ENCODE measurements around the gene PHYHD1. TPM values are rescaled to one million over a fixed set of nuclear protein-coding genes. Genes with fewer than 3 reads are reported as not detected.

The PHYHD1 gene
- total and polyA plus RNA-seq, 2 of the 4 experiments (the other 2 are of a cell fraction): 2.2 to 8.4 TPM

GRCh38 chr9:128901379-128901778 is 19.4 kb upstream of the PHYHD1 start:
- no peak for DNase-seq
- Histone ChIP-seq H3K27ac (ENCODE audit: insufficient read depth, low read length) (no peak overlapping the region), H3K27me3 (ENCODE audit: control insufficient read depth, insufficient read depth, low read length) (no peaks in the 10 kb centered on the region), H3K9me3 (ENCODE audit: control insufficient read depth, insufficient read depth, low read length) (no peaks in the 10 kb centered on the region), H3K4me1 (ENCODE audit: control insufficient read depth, insufficient read depth, low read length) (peaks cover 4% of the 10 kb centered on the region), H3K4me2 (ENCODE audit: low read depth, low read length) (no peak overlapping the region), H3K18ac (ENCODE audit: low read depth, low read length) (no peak overlapping the region), H3K9ac (ENCODE audit: low read depth, low read length) (no peak overlapping the region), H4K20me1 (ENCODE audit: insufficient read depth, low read length) (peaks cover 16% of the 10 kb centered on the region), H4K91ac (ENCODE audit: insufficient read depth, low read depth, low read length) (no peak overlapping the region), H4K5ac (ENCODE audit: low read depth, low read length) (no peak overlapping the region), H2AK9ac (replicated peaks; ENCODE audit: low read depth, low read length, poor library complexity) (no peak overlapping the region), H4K8ac (ENCODE audit: low read depth in 2 of 2, low read length in 2 of 2) (no peak overlapping the region), H3K9me1 (ENCODE audit: insufficient read depth, low read length) (peaks cover 18% of the 10 kb centered on the region), H3K79me1 (ENCODE audit: low read depth in 1 of 2, low read length in 2 of 2) (peaks cover 25 to 74% of the 10 kb centered on the region in 2 experiments), H3K14ac (replicated peaks; ENCODE audit: low read depth, low read length) (no peak overlapping the region), H3K23ac (ENCODE audit: low read depth, low read length) (no peak overlapping the region), H2AK5ac (ENCODE audit: low read depth, low read length) (no peak overlapping the region), H2BK5ac (ENCODE audit: low read depth, low read length, poor library complexity, severe bottlenecking) (no peak overlapping the region), H2BK120ac (ENCODE audit: low read depth, low read length) (no peak overlapping the region), H2BK20ac (ENCODE audit: low read depth, low read length) (no peak overlapping the region), H3K36me3 (ENCODE audit: control insufficient read depth, insufficient read depth, low read length) (peaks cover 21% of the 10 kb centered on the region), H3K56ac (ENCODE audit: extremely low read depth, insufficient read depth, low read length) (no peak overlapping the region), H2AFZ (replicated peaks; ENCODE audit: low read length, poor library complexity) (no peak overlapping the region), H3K4me3 (ENCODE audit: insufficient read depth, low read depth, low read length) (no peak overlapping the region), H3K4ac (ENCODE audit: low read depth, low read length) (no peak overlapping the region), H2BK15ac (ENCODE audit: low read depth, low read length) (no peak overlapping the region)
- CTCF ChIA-PET: no interaction called here
- dilution Hi-C loops (cut with HindIII; ENCODE audit: low sequenced_read_pairs, unreplicated experiment): no loop called here
- WGBS, 2 experiments (ENCODE audit: extremely low coverage in 2 of 2, insufficient read length in 1 of 2): 100% methylated on average over 2 of the region's 7 CpGs; no CpG with 5 or more reads in 1 of the 2 experiments
- TF ChIP-seq POLR2A (IDR thresholded peaks at IDR 0.05; ENCODE audit: low read depth, low read length): no peak
- no peak for TF ChIP-seq USF2 (IDR thresholded peaks at IDR 0.05; ENCODE audit: low read depth, low read length)
- no peak for TF ChIP-seq FOS (IDR thresholded peaks at IDR 0.05; ENCODE audit: low read depth, low read length)
- no peak for TF ChIP-seq CTCF (conservative IDR thresholded peaks at IDR 0.05; ENCODE audit: low read depth, low read length)
- TF ChIP-seq SMC3 (IDR thresholded peaks at IDR 0.05; ENCODE audit: low read depth, low read length): no peak
- BruUV-seq (replicated peaks): no TSS peak
- intact Hi-C loops (cut with micrococcal nuclease): no loop called here
- in situ Hi-C loops (cut with MboI; ENCODE audit: low sequenced_read_pairs): no loop called here
- POLR2A ChIA-PET (ENCODE audit: unreplicated experiment): no interaction called here
- no peak for ATAC-seq (ENCODE audit: low read depth)
